ENCODE measurements around the gene PRRC2B. TPM values are rescaled to one million over a fixed set of nuclear protein-coding genes. Genes with fewer than 3 reads are reported as not detected.

The PRRC2B gene
- total and polyA plus RNA-seq, 10 donors = 23.3 to 235 (median 180) TPM

DNA sequence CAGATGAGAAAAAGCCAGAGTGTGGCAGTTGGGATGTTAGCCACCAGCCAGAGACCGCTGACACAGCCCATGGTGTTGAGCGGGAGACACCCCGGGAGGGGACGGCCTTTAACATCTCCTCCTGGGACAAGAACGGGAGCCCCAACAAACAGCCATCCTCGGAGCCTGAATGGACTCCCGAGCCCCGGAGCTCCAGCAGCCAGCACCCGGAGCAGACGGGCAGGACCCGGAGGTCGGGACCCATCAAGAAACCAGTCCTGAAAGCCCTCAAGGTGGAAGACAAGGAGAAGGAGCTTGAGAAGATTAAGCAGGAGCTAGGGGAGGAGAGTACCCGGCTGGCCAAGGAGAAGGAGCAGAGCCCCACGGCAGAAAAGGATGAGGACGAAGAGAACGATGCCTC is 80.8 kb downstream of the PRRC2B start:
- peak; percentile 64 for DNase-seq
- Histone ChIP-seq H3K4me1 (no peaks in the 10 kb centered on the region), H3K4me3 (no peak overlapping the region), H3K36me3 (peaks cover 2 to 100% (median 99%) of the 10 kb centered on the region in 6 donors), H3K9me3 (peaks cover 0 to 3% (median 0%) of the 10 kb centered on the region in 8 donors), H3K27me3 (replicated peaks in 1 of 7) (no peaks in the 10 kb centered on the region), H3K27ac (no peak overlapping the region)
- no peak for TF ChIP-seq CTCF (IDR thresholded peaks at IDR 0.05 in 8 of 11, conservative IDR thresholded peaks at IDR 0.05 in 3 of 11)
- peak in 1 of 3 donors; percentile 6 for TF ChIP-seq POLR2AphosphoS5 (IDR thresholded peaks at IDR 0.05)
- WGBS, 5 donors = 89 to 98% (median 92%) methylated on average over 16 of the region's 16 CpGs
- intact Hi-C loops (cut with DNase I; ENCODE audit: low total_unique reads) = no loop called here

GRCh38 chr9:131475111-131475955 is 81.4 kb downstream of the PRRC2B start:
- Histone ChIP-seq H3K27ac (no peak overlapping the region), H3K36me3 (peaks cover 2 to 100% (median 99%) of the 10 kb centered on the region in 6 donors), H3K9me3 (peaks cover 0 to 3% (median 0%) of the 10 kb centered on the region in 8 donors), H3K27me3 (replicated peaks in 1 of 7) (no peaks in the 10 kb centered on the region), H3K4me1 (no peaks in the 10 kb centered on the region), H3K4me3 (no peak overlapping the region)
- peak; percentile 44 for DNase-seq
- no peak for TF ChIP-seq POLR2A (IDR thresholded peaks at IDR 0.05)
- peak in 1 of 3 donors; percentile 39 for TF ChIP-seq POLR2AphosphoS5 (IDR thresholded peaks at IDR 0.05)
- TF ChIP-seq CTCF (IDR thresholded peaks at IDR 0.05 in 8 of 11, conservative IDR thresholded peaks at IDR 0.05 in 3 of 11) = no peak
- intact Hi-C loops (cut with DNase I; ENCODE audit: low total_unique reads) = no loop called here
- WGBS, 5 donors = 91 to 94% (median 91%) methylated on average over 29 to 46 of the region's 46 CpGs

DNA sequence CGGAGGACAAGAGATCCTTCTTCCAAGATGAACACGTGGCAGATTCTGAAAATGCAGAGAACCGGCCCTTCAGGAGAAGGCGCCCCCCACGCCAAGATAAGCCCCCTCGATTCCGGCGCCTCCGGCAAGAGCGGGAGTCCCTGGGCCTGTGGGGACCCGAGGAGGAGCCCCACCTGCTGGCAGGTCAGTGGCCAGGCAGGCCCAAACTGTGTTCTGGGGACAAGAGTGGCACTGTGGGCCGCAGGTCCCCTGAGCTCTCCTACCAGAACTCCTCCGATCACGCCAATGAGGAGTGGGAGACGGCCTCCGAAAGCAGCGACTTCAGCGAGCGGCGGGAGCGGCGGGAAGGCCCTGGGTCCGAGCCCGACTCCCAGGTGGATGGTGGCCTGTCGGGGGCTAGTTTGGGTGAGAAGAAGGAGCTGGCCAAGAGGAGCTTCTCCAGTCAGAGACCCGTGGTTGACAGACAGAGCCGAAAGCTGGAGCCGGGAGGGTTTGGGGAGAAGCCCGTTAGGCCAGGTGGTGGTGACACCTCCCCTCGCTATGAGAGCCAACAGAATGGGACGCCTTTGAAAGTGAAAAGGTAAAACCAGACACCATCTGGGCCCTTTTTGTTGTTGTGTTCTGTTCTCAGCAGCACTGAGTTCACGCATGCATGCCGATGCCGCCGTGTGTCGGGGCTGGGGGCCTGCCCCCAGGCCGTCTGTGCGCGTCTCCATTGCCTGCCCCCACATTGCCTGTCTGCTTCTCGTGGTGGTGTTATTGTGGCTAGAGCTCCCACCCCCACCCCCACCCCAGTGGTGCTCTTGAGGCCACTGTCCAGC is 82.3 kb downstream of the PRRC2B start:
- peak in 7 of 11 experiments; percentile 18 to 56 (median 38) for TF ChIP-seq CTCF (IDR thresholded peaks at IDR 0.05 in 8 of 11, conservative IDR thresholded peaks at IDR 0.05 in 3 of 11)
- no peak for TF ChIP-seq POLR2A (IDR thresholded peaks at IDR 0.05)
- TF ChIP-seq POLR2AphosphoS5 (IDR thresholded peaks at IDR 0.05) = peak in 1 of 3 donors; percentile 33
- intact Hi-C loops (cut with DNase I; ENCODE audit: low total_unique reads) = no loop called here

More for the DNA sequence above, 82.3 kb downstream of the PRRC2B start:
- H3K36me3 ChIP-seq = peaks cover 2 to 100% (median 96%) of the 10 kb centered on the region in 6 donors
- WGBS, 5 donors = 91 to 94% (median 92%) methylated on average over 27 to 40 of the region's 40 CpGs
- H3K9me3 ChIP-seq = peaks cover 0 to 3% (median 0%) of the 10 kb centered on the region in 8 donors
- no peaks in the 10 kb centered on the region for H3K4me1 ChIP-seq
- H3K4me3 ChIP-seq = no peak overlapping the region
- no peaks in the 10 kb centered on the region for H3K27me3 ChIP-seq (replicated peaks in 1 of 7)
- peak; percentile 69 for DNase-seq
- H3K27ac ChIP-seq = no peak overlapping the region

Measured in spleen (tissue), 11 donors.